ENCODE measurements around the gene SARDH.

DNA sequence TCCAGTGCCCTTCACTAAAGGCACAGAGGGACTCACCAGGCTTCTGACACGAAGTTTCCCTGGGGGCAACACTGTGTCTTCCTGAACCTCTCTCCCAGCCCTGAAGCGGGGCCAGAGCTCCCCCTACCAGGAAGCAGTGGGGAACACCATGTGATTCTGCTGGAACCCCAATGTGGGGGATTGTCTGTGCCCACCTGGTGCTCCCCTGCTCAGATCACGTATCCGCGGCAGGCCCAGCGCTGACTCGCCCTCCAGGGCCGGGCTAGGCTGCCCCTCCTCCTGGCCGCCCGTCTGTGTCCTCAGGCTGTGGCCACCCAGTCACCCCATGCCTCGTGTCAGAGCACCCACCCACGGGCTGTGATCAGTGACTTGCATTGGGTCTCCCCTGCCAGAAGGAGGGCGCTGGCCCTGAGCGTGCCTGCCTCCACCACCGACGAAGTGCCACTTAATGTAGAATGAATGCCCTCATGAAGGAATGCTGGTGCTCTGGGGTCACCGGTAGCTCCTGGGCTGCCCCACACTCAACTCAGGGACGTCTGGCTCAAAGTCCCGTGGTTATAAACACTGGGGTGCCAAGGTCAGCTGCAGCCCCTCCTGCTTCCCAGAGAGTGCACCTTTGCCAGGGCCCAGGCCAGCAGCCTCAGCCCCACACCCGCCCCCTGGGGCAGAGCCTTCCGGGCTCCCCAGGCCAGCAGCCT, 22.1 kb downstream of the SARDH start:
- TF ChIP-seq CTCF (IDR thresholded peaks at IDR 0.05), result peak in 4 of 6 experiments; percentile 9 to 41 (median 16)
- no peak for TF ChIP-seq POLR2A (IDR thresholded peaks at IDR 0.05)
